Mesothelial cell of epicardium (in vitro differentiated cells): Measurements from ENCODE around the gene MTF2. TPM values are rescaled to one million over a fixed set of nuclear protein-coding genes. Genes with fewer than 3 reads are reported as not detected.

ENCODE experiments used
- DNase-seq, 2 experiments: peaks; one replicate each; pipeline ENCODE4 v3.0.0; 2021; ENCODE audit warnings: low spot score in 2 of 2; ENCODE audit not compliant: unreplicated experiment in 2 of 2
- H3K27ac Mint-ChIP-seq: 2 replicates; pipeline ENCODE4 v1.8.0; 2021; ENCODE audit warnings: mixed read lengths
- H3K27me3 Mint-ChIP-seq: 2 replicates; pipeline ENCODE4 v1.8.0; 2021; ENCODE audit warnings: low read depth, mixed read lengths
- H3K36me3 Mint-ChIP-seq: 2 replicates; pipeline ENCODE4 v1.8.0; 2021; ENCODE audit warnings: mixed read lengths
- H3K4me1 Mint-ChIP-seq: 2 replicates; pipeline ENCODE4 v1.8.0; 2021; ENCODE audit warnings: mixed read lengths
- H3K4me3 Mint-ChIP-seq: 2 replicates; pipeline ENCODE4 v1.8.0; 2021; ENCODE audit warnings: mild to moderate bottlenecking, moderate library complexity, mixed read lengths
- H3K9me3 Mint-ChIP-seq: 2 replicates; pipeline ENCODE4 v1.8.0; 2021; ENCODE audit warnings: mixed read lengths
- total RNA-seq: library from RNA; stranded (reverse); gene quantifications from 3 replicates; pipeline ENCODE4 v1.2.1, GENCODE V29; 2021
- TF ChIP-seq, protein P1 (sequence below): fragments of 200-600 bp; sonication (generic); IDR thresholded peaks from one replicate; pipeline ENCODE4 v1.5.0; 2021; ENCODE audit warnings: antibody characterized with exemption; ENCODE audit not compliant: unreplicated experiment

The MTF2 gene
- total RNA-seq, 1 donor from 2014 or later = 76.2 TPM

DNA sequence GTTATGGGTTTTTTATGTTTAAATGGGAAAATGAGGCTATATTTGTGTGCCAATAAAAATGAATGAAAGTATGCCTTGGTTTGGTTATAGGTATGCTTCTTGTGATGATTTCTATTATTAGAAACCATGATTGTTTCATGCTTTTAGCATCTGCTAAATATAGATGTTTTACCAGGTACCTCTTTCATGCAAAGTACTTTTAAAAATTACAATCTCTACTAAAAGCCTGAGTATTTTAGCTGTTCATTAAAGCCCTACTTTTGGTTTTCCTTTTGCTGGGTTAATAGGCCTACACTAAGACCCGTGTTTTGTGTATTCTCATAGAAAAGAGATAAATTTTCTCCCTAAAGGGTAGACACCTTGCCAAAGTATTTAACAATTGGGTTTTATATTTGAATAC, 32.0 kb downstream of the MTF2 start:
- Mint-ChIP-seq H3K27ac (peak overlapping the region; percentile 53), H3K27me3 (no peaks in the 10 kb centered on the region), H3K36me3 (peaks cover 39% of the 10 kb centered on the region), H3K9me3 (peaks cover 15% of the 10 kb centered on the region), H3K4me1 (peaks cover 2% of the 10 kb centered on the region), H3K4me3 (no peak overlapping the region)
- TF ChIP-seq, protein P1, sequence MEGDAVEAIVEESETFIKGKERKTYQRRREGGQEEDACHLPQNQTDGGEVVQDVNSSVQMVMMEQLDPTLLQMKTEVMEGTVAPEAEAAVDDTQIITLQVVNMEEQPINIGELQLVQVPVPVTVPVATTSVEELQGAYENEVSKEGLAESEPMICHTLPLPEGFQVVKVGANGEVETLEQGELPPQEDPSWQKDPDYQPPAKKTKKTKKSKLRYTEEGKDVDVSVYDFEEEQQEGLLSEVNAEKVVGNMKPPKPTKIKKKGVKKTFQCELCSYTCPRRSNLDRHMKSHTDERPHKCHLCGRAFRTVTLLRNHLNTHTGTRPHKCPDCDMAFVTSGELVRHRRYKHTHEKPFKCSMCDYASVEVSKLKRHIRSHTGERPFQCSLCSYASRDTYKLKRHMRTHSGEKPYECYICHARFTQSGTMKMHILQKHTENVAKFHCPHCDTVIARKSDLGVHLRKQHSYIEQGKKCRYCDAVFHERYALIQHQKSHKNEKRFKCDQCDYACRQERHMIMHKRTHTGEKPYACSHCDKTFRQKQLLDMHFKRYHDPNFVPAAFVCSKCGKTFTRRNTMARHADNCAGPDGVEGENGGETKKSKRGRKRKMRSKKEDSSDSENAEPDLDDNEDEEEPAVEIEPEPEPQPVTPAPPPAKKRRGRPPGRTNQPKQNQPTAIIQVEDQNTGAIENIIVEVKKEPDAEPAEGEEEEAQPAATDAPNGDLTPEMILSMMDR = no peak
- no peak for DNase-seq

DNA sequence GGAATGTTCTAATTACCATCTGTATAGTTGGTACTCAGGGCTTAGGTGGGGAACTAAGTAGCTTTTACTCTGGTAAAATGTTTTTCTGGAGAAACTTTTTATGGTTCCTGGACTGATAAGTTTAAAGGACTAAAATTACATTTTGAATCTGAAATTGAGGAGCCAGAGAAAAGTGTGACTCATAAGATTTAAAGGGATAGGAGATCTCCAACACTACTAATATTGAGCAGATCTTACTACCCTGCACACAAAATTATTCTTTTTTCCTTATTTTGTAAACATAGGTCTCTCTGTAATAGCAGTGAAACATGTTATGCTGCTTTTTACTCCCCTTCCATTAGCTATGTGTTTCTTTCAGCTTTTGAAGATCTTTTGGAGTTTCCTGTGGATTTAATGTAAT, 32.5 kb downstream of the MTF2 start:
- Mint-ChIP-seq H3K27ac (peak overlapping the region; percentile 70), H3K27me3 (no peaks in the 10 kb centered on the region), H3K4me3 (no peak overlapping the region), H3K9me3 (peaks cover 15% of the 10 kb centered on the region), H3K4me1 (peaks cover 2% of the 10 kb centered on the region), H3K36me3 (peaks cover 42% of the 10 kb centered on the region)
- TF ChIP-seq, protein P1 = no peak
- DNase-seq = no peak

DNA sequence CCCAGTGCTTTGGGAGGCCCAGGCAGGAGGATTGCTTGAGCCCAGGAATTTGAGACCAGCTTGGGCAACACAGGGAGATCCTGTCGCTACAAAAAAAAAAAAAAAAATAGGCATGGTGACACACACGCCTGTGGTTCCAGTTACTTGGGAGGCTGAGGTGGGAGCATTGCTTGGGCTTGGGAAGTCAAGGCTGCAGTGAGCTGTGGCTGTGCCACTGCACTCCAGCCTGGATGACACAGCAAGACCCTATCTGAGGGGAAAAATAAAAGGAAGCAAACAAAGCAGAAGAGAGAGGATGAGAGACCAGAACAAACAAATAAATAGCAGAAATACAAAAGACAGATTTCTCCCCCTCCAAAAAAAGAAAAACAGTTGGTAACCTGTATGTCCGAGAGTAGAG, 34.0 kb downstream of the MTF2 start:
- Mint-ChIP-seq H3K27me3 (no peaks in the 10 kb centered on the region), H3K9me3 (peaks cover 8% of the 10 kb centered on the region), H3K4me3 (no peak overlapping the region)

DNA sequence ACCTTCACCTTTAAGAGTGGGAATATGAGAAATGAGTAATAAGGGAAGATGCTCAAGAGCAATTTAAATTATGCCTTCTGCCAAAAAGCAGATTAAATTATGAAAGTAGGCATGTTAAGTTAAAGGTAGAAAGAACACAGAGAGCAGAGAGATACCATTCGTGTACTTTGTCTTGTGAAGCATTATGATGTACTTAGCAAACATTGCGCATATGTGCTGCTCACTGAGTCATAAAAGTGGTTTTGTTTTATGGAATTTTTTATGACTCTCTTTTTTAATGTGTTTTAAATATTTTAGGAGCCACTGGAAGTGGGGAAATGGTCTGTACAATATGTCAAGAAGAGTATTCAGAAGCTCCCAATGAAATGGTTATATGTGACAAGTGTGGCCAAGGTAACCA, 35.3 kb downstream of the MTF2 start:
- Mint-ChIP-seq H3K4me1 (peaks cover 2% of the 10 kb centered on the region), H3K27me3 (no peaks in the 10 kb centered on the region), H3K9me3 (no peaks in the 10 kb centered on the region), H3K27ac (no peak overlapping the region), H3K4me3 (no peak overlapping the region), H3K36me3 (peaks cover 34% of the 10 kb centered on the region)
- no peak for DNase-seq
- TF ChIP-seq, protein P1 = no peak

More for the DNA sequence above, 34.0 kb downstream of the MTF2 start:
- H3K36me3 Mint-ChIP-seq = peaks cover 40% of the 10 kb centered on the region
- peak overlapping the region; percentile 24 for H3K27ac Mint-ChIP-seq
- TF ChIP-seq, protein P1 = no peak
- H3K4me1 Mint-ChIP-seq = peaks cover 2% of the 10 kb centered on the region
- no peak for DNase-seq

DNA sequence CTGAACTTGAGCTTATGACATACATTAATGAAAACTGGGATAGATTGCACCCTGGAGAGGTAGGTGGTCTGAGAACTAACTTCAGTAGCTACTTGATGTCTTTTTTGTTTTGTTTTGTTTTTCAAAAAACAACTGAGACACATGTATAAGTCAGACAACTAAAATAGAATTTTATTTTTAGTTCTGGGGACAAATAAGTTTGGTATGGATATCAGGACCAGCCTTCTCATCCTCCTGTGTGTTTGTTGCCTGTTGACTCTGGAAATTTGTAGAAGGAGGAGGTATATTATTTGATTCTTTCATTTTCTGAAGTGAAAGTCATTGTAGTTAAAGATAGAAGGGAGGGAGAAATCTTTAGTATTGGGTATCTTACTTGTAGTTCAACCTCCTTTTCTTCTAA, 41.5 kb downstream of the MTF2 start:
- Mint-ChIP-seq H3K27ac (no peak overlapping the region), H3K4me1 (no peaks in the 10 kb centered on the region), H3K36me3 (peaks cover 33% of the 10 kb centered on the region), H3K4me3 (no peak overlapping the region), H3K27me3 (no peaks in the 10 kb centered on the region), H3K9me3 (no peaks in the 10 kb centered on the region)
- TF ChIP-seq, protein P1 = no peak
- no peak for DNase-seq

DNA sequence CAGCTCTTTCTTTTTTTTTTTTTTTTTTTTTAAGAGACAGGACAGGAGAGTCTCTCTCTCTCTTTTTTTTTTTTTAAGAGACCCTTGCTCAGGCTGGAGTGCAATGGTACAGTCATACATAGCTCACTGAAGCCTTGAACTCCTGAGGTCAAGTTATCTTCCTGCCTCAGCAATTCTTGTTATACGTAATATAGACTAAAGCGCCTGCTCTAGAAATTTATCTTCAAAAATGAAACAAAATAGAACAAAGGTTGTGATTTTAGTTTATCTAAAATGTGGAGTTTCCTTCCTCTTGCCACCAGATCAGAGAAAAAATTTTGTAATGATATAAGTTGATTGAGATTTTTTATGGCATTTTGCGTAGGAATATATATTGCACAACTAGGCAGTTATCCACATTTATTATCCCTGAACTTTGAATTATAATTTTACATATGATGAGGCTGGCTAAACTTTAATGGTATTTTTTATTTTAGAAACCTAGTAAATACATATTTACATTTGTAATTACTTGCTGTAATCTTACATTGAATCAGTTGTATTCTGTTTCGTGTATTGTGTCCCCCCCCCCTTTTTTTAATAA, 44.2 kb downstream of the MTF2 start:
- Mint-ChIP-seq H3K4me1 (no peaks in the 10 kb centered on the region), H3K9me3 (no peaks in the 10 kb centered on the region), H3K27me3 (no peaks in the 10 kb centered on the region), H3K27ac (no peak overlapping the region), H3K4me3 (no peak overlapping the region), H3K36me3 (peaks cover 20% of the 10 kb centered on the region)
- no peak for DNase-seq
- TF ChIP-seq, protein P1 = no peak
